Measurements from ENCODE around the gene BLACAT1.

DNA sequence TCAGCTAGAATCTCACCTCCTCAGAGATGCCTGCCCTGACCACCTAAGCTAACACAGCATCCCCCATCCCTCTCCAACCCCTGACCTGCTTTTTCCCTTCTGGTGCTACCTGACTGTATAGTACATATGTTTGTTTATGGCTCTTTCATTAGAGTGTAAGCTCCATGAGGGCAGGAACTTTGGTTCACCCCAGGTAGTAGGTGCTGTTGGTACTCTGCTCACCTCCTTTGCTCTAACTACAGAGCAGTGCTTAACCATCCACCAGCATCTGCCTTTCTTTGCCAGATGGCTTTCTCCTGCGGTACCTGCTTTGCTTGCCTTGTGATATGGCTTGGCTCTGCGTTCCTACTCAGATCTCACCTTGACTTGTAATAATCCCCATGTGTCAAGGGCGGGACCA lies 18.7 kb upstream of the BLACAT1 start:
- TF ChIP-seq EP300 (IDR thresholded peaks at IDR 0.05; ENCODE audit: low read depth) (no peak), POLR2A (IDR thresholded peaks at IDR 0.05) (no peak)
- TF ChIP-seq, protein P1, sequence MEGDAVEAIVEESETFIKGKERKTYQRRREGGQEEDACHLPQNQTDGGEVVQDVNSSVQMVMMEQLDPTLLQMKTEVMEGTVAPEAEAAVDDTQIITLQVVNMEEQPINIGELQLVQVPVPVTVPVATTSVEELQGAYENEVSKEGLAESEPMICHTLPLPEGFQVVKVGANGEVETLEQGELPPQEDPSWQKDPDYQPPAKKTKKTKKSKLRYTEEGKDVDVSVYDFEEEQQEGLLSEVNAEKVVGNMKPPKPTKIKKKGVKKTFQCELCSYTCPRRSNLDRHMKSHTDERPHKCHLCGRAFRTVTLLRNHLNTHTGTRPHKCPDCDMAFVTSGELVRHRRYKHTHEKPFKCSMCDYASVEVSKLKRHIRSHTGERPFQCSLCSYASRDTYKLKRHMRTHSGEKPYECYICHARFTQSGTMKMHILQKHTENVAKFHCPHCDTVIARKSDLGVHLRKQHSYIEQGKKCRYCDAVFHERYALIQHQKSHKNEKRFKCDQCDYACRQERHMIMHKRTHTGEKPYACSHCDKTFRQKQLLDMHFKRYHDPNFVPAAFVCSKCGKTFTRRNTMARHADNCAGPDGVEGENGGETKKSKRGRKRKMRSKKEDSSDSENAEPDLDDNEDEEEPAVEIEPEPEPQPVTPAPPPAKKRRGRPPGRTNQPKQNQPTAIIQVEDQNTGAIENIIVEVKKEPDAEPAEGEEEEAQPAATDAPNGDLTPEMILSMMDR (IDR thresholded peaks at IDR 0.05): no peak

Data from transverse colon (tissue), 3 donors.